H4 (cell line): ENCODE measurements around the gene LRRC59. TPM values are rescaled to one million over a fixed set of nuclear protein-coding genes. Genes with fewer than 3 reads are reported as not detected.

Experiments used
- DNase-seq: peaks from one replicate; pipeline ENCODE4 v3.0.0-alpha.2; 2015; ENCODE audit warnings: low spot score
- total RNA-seq: library from RNA; depleted of rRNA; stranded (reverse); fragments of >200 nt; shearing (Covaris generic); gene quantifications from 2 replicates; pipeline ENCODE4 v1.2.3, GENCODE V29; 2014

Gene LRRC59
- total RNA-seq, 1 experiment from 2014 or later, result 234 TPM

- no peak for DNase-seq
These were observed 10.8 kb downstream of the LRRC59 start for GRCh38 chr17:50386510-50386909.

- DNase-seq, result no peak
These were observed 14.4 kb downstream of the LRRC59 start for GRCh38 chr17:50382931-50383330.

GRCh38 chr17:50381920-50382319 lies 15.4 kb downstream of the LRRC59 start:
- DNase-seq, result no peak

- no peak for DNase-seq
These were observed 16.0 kb downstream of the LRRC59 start for GRCh38 chr17:50381260-50381815.

GRCh38 chr17:50380369-50381259 lies 16.7 kb downstream of the LRRC59 start:
- DNase-seq, result no peak

- DNase-seq, result no peak
These were observed 17.8 kb downstream of the LRRC59 start for GRCh38 chr17:50379351-50380132.

- no peak for DNase-seq
These were observed 21.3 kb downstream of the LRRC59 start for GRCh38 chr17:50375858-50376538.

- no peak for DNase-seq
These were observed 23.6 kb downstream of the LRRC59 start for GRCh38 chr17:50373705-50374104.

- DNase-seq, result peak; percentile 91
These were observed 24.4 kb downstream of the LRRC59 start, which contains the start of the genes EME1 and MRPL27 for GRCh38 chr17:50372758-50373556. TSS of gene EME1 (plus strand) at chr17:50373229. CDS start at chr17:50375209, 1,980 bp downstream. TSS of gene MRPL27 (minus strand) at chr17:50373184. CDS start at chr17:50373170, 14 bp downstream.

GRCh38 chr17:50372222-50372757 lies 25.0 kb downstream of the LRRC59 start:
- no peak for DNase-seq

GRCh38 chr17:50371526-50371925 lies 25.8 kb downstream of the LRRC59 start:
- DNase-seq, result no peak

- no peak for DNase-seq
These were observed 27.3 kb downstream of the LRRC59 start for GRCh38 chr17:50370052-50370451.

GRCh38 chr17:50367401-50367800 lies 29.9 kb downstream of the LRRC59 start:
- no peak for DNase-seq

- no peak for DNase-seq
These were observed 31.5 kb downstream of the LRRC59 start for GRCh38 chr17:50365649-50366393.

GRCh38 chr17:50365165-50365564 lies 32.2 kb downstream of the LRRC59 start:
- DNase-seq, result no peak

GRCh38 chr17:50364715-50365114 lies 32.6 kb downstream of the LRRC59 start:
- no peak for DNase-seq

GRCh38 chr17:50364061-50364458 lies 33.3 kb downstream of the LRRC59 start:
- no peak for DNase-seq

- no peak for DNase-seq
These were observed 33.9 kb downstream of the LRRC59 start for GRCh38 chr17:50363217-50364060.

- DNase-seq, result no peak
These were observed 34.7 kb downstream of the LRRC59 start for GRCh38 chr17:50362661-50363060.
